IPS-18c (cell line): ENCODE data around the gene TBRG4.

ENCODE experiments used
- H3K4me3 ChIP-seq: 2 replicates; pipeline ENCODE4 v1.7.0; 2013; ENCODE audit warnings: low read depth, mild to moderate bottlenecking, low read length, moderate library complexity; ENCODE audit not compliant: insufficient read depth
- H3K9me3 ChIP-seq: one replicate; pipeline ENCODE4 v1.6.1; 2013; ENCODE audit warnings: mild to moderate bottlenecking, low read length, moderate library complexity; ENCODE audit not compliant: control insufficient read depth, insufficient read depth

TBRG4 gene

GRCh38 chr7:45055016-45055415 lies 56.5 kb downstream of the TBRG4 start:
- H3K4me3 ChIP-seq: no peak overlapping the region
- no peaks in the 10 kb centered on the region for H3K9me3 ChIP-seq

GRCh38 chr7:45054442-45054841 lies 57.1 kb downstream of the TBRG4 start:
- no peak overlapping the region for H3K4me3 ChIP-seq
- H3K9me3 ChIP-seq: no peaks in the 10 kb centered on the region

- Histone ChIP-seq H3K9me3 (no peaks in the 10 kb centered on the region), H3K4me3 (no peak overlapping the region)
Observed at GRCh38 chr7:45053941-45054340, 57.6 kb downstream of the TBRG4 start.

- Histone ChIP-seq H3K4me3 (no peak overlapping the region), H3K9me3 (no peaks in the 10 kb centered on the region)
Observed at GRCh38 chr7:45053401-45053800, 58.1 kb downstream of the TBRG4 start.

- H3K4me3 ChIP-seq: no peak overlapping the region
- no peaks in the 10 kb centered on the region for H3K9me3 ChIP-seq
Observed at GRCh38 chr7:45052011-45052410, 59.5 kb downstream of the TBRG4 start.

GRCh38 chr7:45050198-45050597 lies 61.3 kb downstream of the TBRG4 start:
- Histone ChIP-seq H3K9me3 (no peaks in the 10 kb centered on the region), H3K4me3 (no peak overlapping the region)
